Activated CD8-positive, alpha-beta T cell treated with anti-CD3 and anti-CD28 coated beads for 36 hours (primary cell): ENCODE measurements around the gene ITGAD. TPM values are rescaled to one million over a fixed set of nuclear protein-coding genes. Genes with fewer than 3 reads are reported as not detected.

Experiments
- ATAC-seq: fragments of 200-7000 bp; cut with Tn5 transposase; one replicate; pipeline ENCODE4 v1.10.0; 2021; ENCODE audit warnings: mild to moderate bottlenecking, moderate library complexity
- CTCF ChIA-PET: fragments of 350-600 bp; sonication (Branson Sonifier 250); formaldehyde crosslinking; loops from one replicate; lab custom pipeline; 2021; ENCODE audit warnings: antibody characterized with exemption; lab: Charles Lee
- POLR2A ChIA-PET: fragments of 350-600 bp; sonication (Branson Sonifier 250); formaldehyde crosslinking; loops from one replicate; lab custom pipeline; 2021; ENCODE audit warnings: antibody characterized with exemption; lab: Charles Lee
- DNase-seq: peaks from one replicate; pipeline ENCODE4 v3.0.0-alpha.2; 2020
- H3K27ac Mint-ChIP-seq: one replicate; pipeline ENCODE4 v1.8.0; 2021; ENCODE audit warnings: mild to moderate bottlenecking, mixed read lengths
- H3K27me3 Mint-ChIP-seq: one replicate; pipeline ENCODE4 v1.8.0; 2021; ENCODE audit warnings: mixed read lengths
- H3K36me3 Mint-ChIP-seq: one replicate; pipeline ENCODE4 v1.8.0; 2021; ENCODE audit warnings: low read depth, mixed read lengths
- H3K4me1 Mint-ChIP-seq: one replicate; pipeline ENCODE4 v1.8.0; 2021; ENCODE audit warnings: low read depth, mixed read lengths
- H3K4me3 Mint-ChIP-seq: one replicate; pipeline ENCODE4 v1.8.0; 2021; ENCODE audit warnings: mild to moderate bottlenecking, moderate library complexity, mixed read lengths
- H3K9me3 Mint-ChIP-seq: one replicate; pipeline ENCODE4 v1.8.0; 2021; ENCODE audit warnings: mixed read lengths
- CTCF ChIP-seq: fragments of 200-600 bp; IDR thresholded peaks from one replicate; pipeline ENCODE4 v1.8.0; 2022; ENCODE audit warnings: antibody characterized with exemption, mild to moderate bottlenecking
- intact Hi-C: fragments of 100-400 bp; cut with micrococcal nuclease; formaldehyde crosslinking; loops from one replicate; pipeline ENCODE4 v1.10.0; 2022
- total RNA-seq, 2 experiments: library from RNA; stranded (reverse); gene quantifications; one replicate each; pipeline ENCODE4 v1.2.3, GENCODE V29; 2021

ITGAD gene
- total RNA-seq, 2 experiments from 2014 or later = not detected

- no peaks in the 10 kb centered on the region for H3K27me3 Mint-ChIP-seq
- CTCF ChIA-PET = interaction anchor here (1.5 kb wide), 1 partner anchor 27 kb away, joined by 3 read pairs; no protein-coding TSS in a partner anchor
These were observed 37.6 kb upstream of the ITGAD start for GRCh38 chr16:31355431-31356100.

GRCh38 chr16:31356566-31357323 lies 36.4 kb upstream of the ITGAD start:
- H3K36me3 Mint-ChIP-seq = no peaks in the 10 kb centered on the region
- POLR2A ChIA-PET = interaction anchor here (1.1 kb wide), 1 partner anchor 159 kb away, joined by 3 read pairs; no protein-coding TSS in a partner anchor
- H3K9me3 Mint-ChIP-seq = no peaks in the 10 kb centered on the region
- no peak for ATAC-seq
- H3K4me3 Mint-ChIP-seq = no peak overlapping the region
- DNase-seq = no peak
- intact Hi-C loops = no loop called here
- no peaks in the 10 kb centered on the region for H3K27me3 Mint-ChIP-seq
- peaks cover 44% of the 10 kb centered on the region for H3K4me1 Mint-ChIP-seq
- no peak overlapping the region for H3K27ac Mint-ChIP-seq
- CTCF ChIA-PET = interaction anchor here (1.1 to 1.5 kb wide), 2 partner anchors 25 to 46 kb away, joined by 3 read pairs; no protein-coding TSS in a partner anchor
- TF ChIP-seq CTCF = no peak

More at GRCh38 chr16:31355431-31356100, 37.6 kb upstream of the ITGAD start:
- no peak for DNase-seq
- peak overlapping the region; percentile 90 for H3K27ac Mint-ChIP-seq
- intact Hi-C loops = no loop called here
- POLR2A ChIA-PET = interaction anchor here (1.1 to 1.2 kb wide), 2 partner anchors 141 to 162 kb away, joined by 3 to 4 read pairs; no protein-coding TSS in a partner anchor
- no peaks in the 10 kb centered on the region for H3K36me3 Mint-ChIP-seq
- no peak for ATAC-seq
- peaks cover 45% of the 10 kb centered on the region for H3K4me1 Mint-ChIP-seq
- H3K4me3 Mint-ChIP-seq = peak overlapping the region; percentile 8
- H3K9me3 Mint-ChIP-seq = no peaks in the 10 kb centered on the region
- no peak for TF ChIP-seq CTCF

GRCh38 chr16:31357324-31358109 lies 35.6 kb upstream of the ITGAD start:
- Mint-ChIP-seq H3K27ac (no peak overlapping the region), H3K4me1 (peaks cover 36% of the 10 kb centered on the region)
- no peak for ATAC-seq

DNA sequence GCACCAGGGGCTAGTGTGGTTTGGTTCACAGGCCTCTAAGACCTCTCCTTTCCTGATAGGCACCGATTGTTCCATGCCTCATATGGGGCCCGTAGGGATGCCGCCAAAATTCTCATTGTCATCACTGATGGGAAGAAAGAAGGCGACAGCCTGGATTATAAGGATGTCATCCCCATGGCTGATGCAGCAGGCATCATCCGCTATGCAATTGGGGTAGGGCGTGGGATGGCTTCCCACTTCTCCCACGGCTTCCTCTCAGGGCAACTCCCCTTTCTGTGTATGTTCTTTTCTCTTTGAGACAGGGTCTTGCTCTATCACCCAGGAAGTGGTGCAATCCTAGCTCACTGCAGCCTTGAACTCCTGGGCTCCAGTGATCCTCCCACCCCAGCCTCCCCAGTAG lies 32.9 kb upstream of the ITGAD start:
- DNase-seq (no peak), ATAC-seq (no peak)
- Mint-ChIP-seq H3K27me3 (no peaks in the 10 kb centered on the region), H3K4me3 (no peak overlapping the region), H3K9me3 (no peaks in the 10 kb centered on the region), H3K4me1 (peaks cover 18% of the 10 kb centered on the region), H3K36me3 (no peaks in the 10 kb centered on the region), H3K27ac (no peak overlapping the region)
- POLR2A ChIA-PET = interaction anchor here (0.6 to 1.5 kb wide), 4 partner anchors 10 to 180 kb away, joined by 3 to 8 read pairs (median 4); partner anchors contain the start of gene FUS
- intact Hi-C loops = no loop called here
- TF ChIP-seq CTCF = no peak
- CTCF ChIA-PET = interaction anchor here (1.9 kb wide), 1 partner anchor 22 kb away, joined by 7 read pairs; no protein-coding TSS in a partner anchor

More at GRCh38 chr16:31357324-31358109, 35.6 kb upstream of the ITGAD start:
- intact Hi-C loops = no loop called here
- CTCF ChIA-PET = interaction anchor here (1.5 kb wide), 1 partner anchor 25 kb away, joined by 3 read pairs; no protein-coding TSS in a partner anchor
- no peak overlapping the region for H3K4me3 Mint-ChIP-seq
- no peak for DNase-seq
- no peaks in the 10 kb centered on the region for H3K27me3 Mint-ChIP-seq
- H3K36me3 Mint-ChIP-seq = no peaks in the 10 kb centered on the region
- POLR2A ChIA-PET = interaction anchor here (1.1 kb wide), 1 partner anchor 160 kb away, joined by 3 read pairs; no protein-coding TSS in a partner anchor
- no peaks in the 10 kb centered on the region for H3K9me3 Mint-ChIP-seq
- no peak for TF ChIP-seq CTCF
